GM19240 (cell line): ENCODE results near the gene SMIM8.
"Not testable (repeated sequence)": the region's sequence is repeated elsewhere in the genome, so short reads cannot be mapped to it uniquely, and the experiment has no call there.

ENCODE experiments used
- DNase-seq: peaks from one replicate; pipeline ENCODE4 v3.0.0; 2011; ENCODE audit warnings: low spot score; ENCODE audit not compliant: insufficient read length

Gene SMIM8, protein sequence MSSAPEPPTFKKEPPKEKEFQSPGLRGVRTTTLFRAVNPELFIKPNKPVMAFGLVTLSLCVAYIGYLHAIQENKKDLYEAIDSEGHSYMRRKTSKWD

GRCh38 chr6:87322304-87323212 is at the start of gene SMIM8:
Gene SMIM8, plus strand, starts transcription at chr6:87322588. Its CDS starts 14,444 bp downstream, at chr6:87337032.
- peak; percentile 81 for DNase-seq

GRCh38 chr6:87274660-87275274 is 47.6 kb upstream of the SMIM8 start:
- no peak for DNase-seq

DNA sequence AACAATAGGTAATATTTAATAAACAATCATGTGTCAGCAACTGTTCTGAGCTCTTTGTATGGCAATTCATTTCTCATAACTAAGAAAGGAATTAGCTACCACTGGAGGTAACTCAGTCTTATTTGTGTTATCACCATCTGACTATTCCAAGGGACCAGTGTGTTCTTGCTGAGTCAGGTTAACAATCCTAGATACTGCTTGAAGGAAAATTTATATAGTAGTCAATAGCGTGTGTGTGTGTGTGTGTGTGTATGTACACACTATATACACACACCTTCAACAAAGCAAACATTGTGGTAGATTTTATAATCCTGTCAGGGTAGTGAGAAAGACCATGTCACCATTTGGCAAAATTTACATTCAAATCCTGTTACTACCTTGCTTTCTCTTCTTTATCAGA is 45.8 kb upstream of the SMIM8 start:
- no peak for DNase-seq

GRCh38 chr6:87277123-87277522 is 45.3 kb upstream of the SMIM8 start:
- no peak for DNase-seq

GRCh38 chr6:87279196-87279595 is 43.2 kb upstream of the SMIM8 start:
- DNase-seq: no peak

- DNase-seq: no peak
These were observed 41.0 kb upstream of the SMIM8 start for GRCh38 chr6:87281426-87281825.

DNA sequence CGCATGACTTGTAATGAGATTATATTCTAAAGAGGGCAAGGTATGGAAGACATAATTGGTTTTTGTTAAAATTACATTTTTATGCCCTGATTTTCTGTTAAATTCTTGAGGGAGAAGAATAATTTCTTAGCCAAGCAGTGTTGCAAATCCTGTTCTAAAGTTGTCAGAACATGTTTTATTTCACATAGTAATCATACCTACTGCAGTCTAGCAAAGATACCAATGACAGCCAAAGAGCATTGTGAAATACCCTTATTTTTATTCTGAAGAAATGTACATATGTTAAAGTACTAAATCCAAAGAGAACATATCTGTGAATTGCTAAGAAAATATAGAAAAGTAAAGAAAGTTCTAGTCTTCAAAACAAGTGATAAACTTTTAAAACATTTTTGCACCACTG is 39.6 kb upstream of the SMIM8 start:
- no peak for DNase-seq

- DNase-seq: no peak
These were observed 38.9 kb upstream of the SMIM8 start for GRCh38 chr6:87283461-87283860.

DNA sequence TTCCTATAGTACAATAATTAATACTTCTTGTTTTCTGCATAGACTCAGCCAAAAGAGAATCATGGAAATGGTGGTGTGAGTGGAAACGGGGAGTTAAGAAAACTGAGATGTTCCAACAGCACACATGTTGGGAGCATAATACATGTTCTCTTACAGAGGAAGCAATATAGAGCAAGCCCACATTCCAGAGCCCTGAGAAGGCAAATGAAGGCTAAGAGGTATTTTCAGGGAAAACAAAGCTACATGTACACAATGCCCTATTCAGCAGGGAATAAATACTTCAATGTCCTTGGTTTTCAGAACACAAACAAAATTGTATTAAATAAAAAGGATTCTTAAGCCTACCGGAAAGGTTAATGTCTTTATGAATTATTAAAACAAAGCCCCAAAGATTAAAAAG is 35.1 kb upstream of the SMIM8 start:
- DNase-seq: no peak

DNA sequence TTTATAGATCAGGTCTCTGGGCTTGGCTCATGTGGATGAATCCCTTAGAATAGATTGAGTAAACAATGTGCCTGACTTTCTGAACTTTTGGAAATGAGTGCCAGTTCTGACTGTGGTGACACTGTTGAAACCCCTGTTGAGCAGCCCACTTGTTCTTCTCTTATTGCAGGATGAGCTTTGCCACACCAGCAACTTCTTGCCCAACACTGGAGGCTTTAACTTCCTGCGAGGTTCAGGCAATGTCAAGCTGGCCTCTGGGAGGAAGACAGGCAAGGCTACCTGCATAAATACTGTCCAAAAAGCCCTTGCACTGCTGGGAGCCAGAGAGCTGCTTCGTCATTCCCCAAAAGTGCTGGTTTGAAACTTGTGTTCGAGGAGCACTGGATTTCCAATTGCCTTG is 32.8 kb upstream of the SMIM8 start:
- DNase-seq: no peak

GRCh38 chr6:87291883-87292282 is 30.5 kb upstream of the SMIM8 start:
- no peak for DNase-seq

GRCh38 chr6:87293526-87293925 is 28.9 kb upstream of the SMIM8 start:
- no peak for DNase-seq

DNA sequence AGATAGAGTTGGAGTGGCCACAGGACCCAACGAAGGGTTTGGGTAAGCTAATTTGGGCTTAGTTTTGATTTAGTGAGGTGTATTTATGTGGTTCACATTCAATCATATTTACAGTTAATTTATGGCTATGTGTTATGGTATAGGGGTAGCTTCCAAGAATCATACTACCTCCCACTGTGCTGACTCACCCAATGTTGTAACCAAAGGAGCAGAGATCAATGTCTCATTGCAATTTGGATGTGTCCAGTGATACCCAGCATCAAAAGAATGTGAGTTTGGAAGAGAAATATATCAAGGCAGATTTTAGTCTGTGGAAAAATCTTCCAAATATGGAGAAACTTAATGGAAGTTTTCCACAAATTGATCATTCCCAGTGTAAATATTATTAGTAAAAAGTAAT is 25.3 kb upstream of the SMIM8 start:
- DNase-seq: no peak

GRCh38 chr6:87301277-87301676 is 21.1 kb upstream of the SMIM8 start:
- DNase-seq: not testable (repeated sequence)

- DNase-seq: no peak
These were observed 13.4 kb upstream of the SMIM8 start for GRCh38 chr6:87308970-87309369.

GRCh38 chr6:87312860-87313259 is 9.5 kb upstream of the SMIM8 start:
- DNase-seq: no peak

- no peak for DNase-seq
These were observed 7.3 kb upstream of the SMIM8 start for GRCh38 chr6:87315071-87315470.

DNA sequence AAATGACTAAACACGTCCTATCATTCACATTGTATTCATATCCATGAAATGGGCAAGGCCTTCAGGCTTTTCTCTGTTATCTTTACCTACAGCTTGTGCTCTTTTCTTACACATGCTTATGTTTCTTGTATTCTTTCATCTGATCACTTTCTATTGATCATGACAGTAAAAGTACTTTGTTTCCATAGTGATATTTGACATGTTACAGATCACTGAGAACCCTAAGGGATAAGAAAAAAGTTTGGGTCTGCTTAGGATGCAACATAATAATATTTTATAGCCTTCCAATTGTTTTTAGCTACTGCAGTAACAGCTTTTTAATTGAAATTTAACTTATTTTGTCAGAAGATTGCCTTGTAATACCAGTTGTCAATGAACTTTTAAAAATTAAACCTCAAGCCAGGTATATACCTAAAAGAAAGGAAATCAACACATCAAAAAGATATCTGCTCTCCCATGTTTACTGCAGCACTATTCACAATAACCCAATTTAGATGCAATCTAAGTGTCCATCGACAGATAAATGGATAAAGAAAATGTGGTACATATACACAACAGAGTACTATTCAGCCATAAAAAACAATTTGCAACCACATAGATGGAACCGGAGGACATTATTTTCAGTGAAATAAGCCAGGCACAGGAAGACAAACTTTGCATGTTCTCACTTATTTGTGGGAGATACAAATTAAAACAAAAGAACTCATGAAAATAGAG is 3.0 kb upstream of the SMIM8 start:
- DNase-seq: no peak

GRCh38 chr6:87323880-87324279 is 1.5 kb downstream of the SMIM8 start:
- DNase-seq: not testable (repeated sequence)

DNA sequence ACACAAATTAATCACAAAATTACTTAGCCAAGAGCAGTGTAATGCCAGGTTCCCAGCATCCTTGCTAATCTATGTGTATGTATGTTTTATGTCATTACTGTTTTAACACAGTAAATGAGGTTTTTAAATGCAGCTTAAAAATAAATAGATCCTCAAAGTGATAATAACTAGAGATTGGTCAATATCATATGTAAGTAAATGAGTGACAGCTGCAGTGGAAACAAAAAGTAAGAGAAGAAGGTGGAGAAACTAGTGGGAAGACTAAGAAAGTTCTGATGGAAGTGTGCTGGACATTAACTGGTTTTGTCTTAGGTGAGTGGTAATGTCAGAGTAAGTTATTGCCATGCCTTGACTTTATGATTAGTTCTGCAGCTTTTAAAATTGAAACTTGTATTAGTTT is 8.6 kb downstream of the SMIM8 start:
- no peak for DNase-seq

DNA sequence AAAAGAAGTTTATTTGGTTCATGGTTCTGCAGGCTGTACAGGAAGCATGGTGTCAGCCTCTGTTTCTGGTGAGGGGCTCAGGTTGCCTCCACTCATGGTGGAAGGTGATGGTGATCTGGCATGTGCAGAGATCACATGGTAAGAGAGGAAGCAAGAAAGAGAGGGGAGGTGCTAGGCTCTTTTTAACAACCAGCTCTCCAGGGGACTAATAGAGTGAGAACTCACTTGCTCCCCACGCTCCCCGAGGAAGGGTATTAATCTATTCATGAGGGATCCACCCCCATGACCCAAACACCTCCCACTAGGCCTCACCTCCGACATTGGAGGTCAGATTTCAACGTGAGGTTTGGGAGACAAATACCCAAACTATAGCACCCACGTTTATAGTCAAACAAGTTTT is 10.6 kb downstream of the SMIM8 start:
- DNase-seq: no peak

DNA sequence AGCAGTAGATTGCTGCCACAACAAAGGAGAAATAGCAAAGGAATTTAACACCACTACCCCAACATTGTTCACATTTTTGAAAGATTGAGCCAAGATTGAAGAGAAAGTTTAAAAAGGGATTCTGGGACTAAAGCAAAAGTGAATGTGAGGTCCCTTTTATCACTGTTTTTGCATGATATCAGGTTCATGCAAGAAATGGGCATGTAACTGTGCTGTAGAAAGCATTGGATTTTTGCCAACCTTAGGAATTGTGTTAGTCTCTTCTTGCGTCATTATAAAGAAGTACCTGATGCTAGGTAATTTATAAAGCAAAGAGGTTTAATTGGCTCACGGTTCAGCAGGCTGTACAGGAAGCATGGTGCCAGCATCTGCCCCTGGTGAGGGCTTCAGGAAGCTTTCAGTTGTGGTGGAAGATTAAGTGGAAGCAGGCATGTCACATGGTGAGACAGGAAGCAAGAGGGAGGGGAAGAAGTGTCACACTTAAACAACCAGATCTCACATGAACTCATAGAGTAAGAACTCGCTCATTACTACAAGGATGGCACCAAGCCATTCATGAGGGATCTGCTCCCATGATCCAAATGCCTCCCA is 11.3 kb downstream of the SMIM8 start:
- DNase-seq: no peak
